Gastrocnemius medialis (tissue), 4 donors: Measurements from ENCODE around the gene DMRTA2.

Experiments
- CTCF ChIP-seq, 5 experiments: fragments of 450-650 bp in 3 of 5; fragments of 200-600 bp in 2 of 5; sonication (generic) in 2 of 5; IDR thresholded peaks in 4 of 5; conservative IDR thresholded peaks in 1 of 5; 1 replicate in 4 of 5; 2 replicates in 1 of 5; pipeline ENCODE4 v1.5.1; 2016 to 2019; ENCODE audit warnings: antibody characterized with exemption in 5 of 5, mild to moderate bottlenecking in 3 of 5, moderate library complexity in 3 of 5
- POLR2A ChIP-seq, 2 donors: fragments of 450-650 bp; IDR thresholded peaks; one replicate each; pipeline ENCODE4 v1.6.1; 2017; ENCODE audit warnings: antibody characterized with exemption in 2 of 2, mild to moderate bottlenecking in 2 of 2, moderate library complexity in 2 of 2

GRCh38 chr1:50393522-50394120, 29.6 kb downstream of the DMRTA2 start:
- TF ChIP-seq CTCF (IDR thresholded peaks at IDR 0.05 in 4 of 5, conservative IDR thresholded peaks at IDR 0.05 in 1 of 5) (no peak), POLR2A (IDR thresholded peaks at IDR 0.05) (no peak)
